HEK293 (cell line): ENCODE measurements around the gene CYP27B1.

Source experiments
- CTCF ChIA-PET: fragments of 350-600 bp; formaldehyde crosslinking; extraction: SDS; loops from one replicate; lab custom pipeline; 2021; ENCODE audit warnings: antibody characterized with exemption; lab: Yijun Ruan, JAX
- POLR2A ChIA-PET: fragments of 300-600 bp; formaldehyde crosslinking; extraction: SDS; loops from one replicate; lab custom pipeline; 2020; ENCODE audit warnings: antibody characterized with exemption, inconsistent platforms; lab: Yijun Ruan, JAX
- H3K27ac ChIP-seq: fragments of 200-500 bp; sonication (Bioruptor generic); 2 replicates; pipeline ENCODE4 v1.5.1; 2014; ENCODE audit warnings: low read depth, low read length, control low read depth, inconsistent platforms; ENCODE audit errors: extremely low read depth
- H3K36me3 ChIP-seq, 2 experiments: fragments of 200-500 bp in 1 of 2; sonication (Bioruptor generic) in 1 of 2; 1 replicate in 1 of 2; 2 replicates in 1 of 2; pipeline ENCODE4 v1.5.1; 2014 to 2017; ENCODE audit warnings: inconsistent platforms in 2 of 2, low read length in 2 of 2; ENCODE audit not compliant: control insufficient read depth in 2 of 2, insufficient read depth in 1 of 2
- H3K4me1 ChIP-seq: fragments of 200-500 bp; sonication (Bioruptor generic); 2 replicates; pipeline ENCODE4 v1.5.1; 2014; ENCODE audit warnings: mild to moderate bottlenecking, low read length, inconsistent platforms; ENCODE audit not compliant: control insufficient read depth, insufficient read depth
- H3K4me3 ChIP-seq: 2 replicates; pipeline ENCODE4 v1.5.1; 2011; ENCODE audit warnings: low read depth, mild to moderate bottlenecking, control low read depth, low read length, moderate library complexity
- H3K9me3 ChIP-seq: fragments of 200-500 bp; sonication (Bioruptor generic); 2 replicates; pipeline ENCODE4 v1.5.1; 2014; ENCODE audit warnings: low read depth, low read length, inconsistent platforms; ENCODE audit not compliant: control insufficient read depth, insufficient read depth
- OSR2 ChIP-seq: fragments of 450-650 bp; formaldehyde crosslinking; IDR thresholded peaks from 2 replicates; pipeline ENCODE4 v1.5.1; 2016; ENCODE audit warnings: missing biosample characterization, missing genetic modification characterization
- REPIN1 ChIP-seq: fragments of 450-650 bp; formaldehyde crosslinking; IDR thresholded peaks from 2 replicates; pipeline ENCODE4 v1.5.1; 2017; ENCODE audit warnings: missing biosample characterization, missing genetic modification characterization, low read depth
- SALL2 ChIP-seq: fragments of 450-650 bp; formaldehyde crosslinking; IDR thresholded peaks from 2 replicates; pipeline ENCODE4 v1.5.0; 2017; ENCODE audit warnings: missing biosample characterization, mild to moderate bottlenecking, missing genetic modification characterization, borderline replicate concordance
- ZBTB17 ChIP-seq: fragments of 450-650 bp; formaldehyde crosslinking; IDR thresholded peaks from 2 replicates; pipeline ENCODE4 v1.5.1; 2016; ENCODE audit warnings: missing biosample characterization, missing genetic modification characterization
- ZFP69B ChIP-seq: fragments of 450-650 bp; formaldehyde crosslinking; IDR thresholded peaks from 2 replicates; pipeline ENCODE4 v1.5.1; 2016; ENCODE audit warnings: missing biosample characterization, missing genetic modification characterization
- ZNF121 ChIP-seq: fragments of 450-650 bp; formaldehyde crosslinking; IDR thresholded peaks from 2 replicates; pipeline ENCODE4 v1.5.1; 2016; ENCODE audit warnings: missing biosample characterization, missing genetic modification characterization
- ZNF157 ChIP-seq: fragments of 450-650 bp; formaldehyde crosslinking; IDR thresholded peaks from 2 replicates; pipeline ENCODE4 v1.5.1; 2016; ENCODE audit warnings: missing biosample characterization, missing genetic modification characterization
- ZNF174 ChIP-seq: fragments of 450-650 bp; formaldehyde crosslinking; IDR thresholded peaks from 2 replicates; pipeline ENCODE4 v1.5.0; 2017; ENCODE audit warnings: missing biosample characterization, mild to moderate bottlenecking, missing genetic modification characterization
- ZNF248 ChIP-seq: fragments of 450-650 bp; formaldehyde crosslinking; IDR thresholded peaks from 2 replicates; pipeline ENCODE4 v1.5.1; 2017; ENCODE audit warnings: missing biosample characterization, missing genetic modification characterization
- ZNF324 ChIP-seq: fragments of 450-650 bp; formaldehyde crosslinking; IDR thresholded peaks from 2 replicates; pipeline ENCODE4 v1.5.1; 2016; ENCODE audit warnings: missing biosample characterization, missing genetic modification characterization
- ZNF37A ChIP-seq: fragments of 450-650 bp; IDR thresholded peaks from 2 replicates; pipeline ENCODE4 v1.5.1; 2018; ENCODE audit warnings: missing biosample characterization, missing genetic modification characterization
- ZNF433 ChIP-seq: fragments of 450-650 bp; formaldehyde crosslinking; IDR thresholded peaks from 2 replicates; pipeline ENCODE4 v1.5.1; 2016; ENCODE audit warnings: missing biosample characterization, missing genetic modification characterization, low read depth
- ZNF514 ChIP-seq: fragments of 450-650 bp; formaldehyde crosslinking; IDR thresholded peaks from 2 replicates; pipeline ENCODE4 v1.5.1; 2016; ENCODE audit warnings: missing biosample characterization, missing genetic modification characterization
- ZNF585B ChIP-seq: fragments of 450-650 bp; formaldehyde crosslinking; IDR thresholded peaks from 2 replicates; pipeline ENCODE4 v1.5.1; 2016; ENCODE audit warnings: missing biosample characterization, missing genetic modification characterization
- ZNF677 ChIP-seq: fragments of 450-650 bp; IDR thresholded peaks from 2 replicates; pipeline ENCODE4 v1.5.0; 2018; ENCODE audit warnings: missing biosample characterization, mild to moderate bottlenecking, missing genetic modification characterization, moderate library complexity
- ZNF701 ChIP-seq: fragments of 450-650 bp; formaldehyde crosslinking; IDR thresholded peaks from 2 replicates; pipeline ENCODE4 v1.5.1; 2016; ENCODE audit warnings: missing biosample characterization, missing genetic modification characterization
- ZNF792 ChIP-seq: fragments of 450-650 bp; formaldehyde crosslinking; IDR thresholded peaks from 2 replicates; pipeline ENCODE4 v1.5.1; 2016; ENCODE audit warnings: missing biosample characterization, missing genetic modification characterization
- TF ChIP-seq, protein P1 (sequence below): fragments of 450-650 bp; formaldehyde crosslinking; IDR thresholded peaks from 2 replicates; pipeline ENCODE4 v1.5.1; 2016; ENCODE audit warnings: missing biosample characterization, missing genetic modification characterization
- TF ChIP-seq, protein P2 (sequence below): fragments of 450-650 bp; formaldehyde crosslinking; IDR thresholded peaks from 2 replicates; pipeline ENCODE4 v1.5.1; 2016; ENCODE audit warnings: missing biosample characterization, missing genetic modification characterization
- TF ChIP-seq, protein P3 (sequence below): fragments of 450-650 bp; formaldehyde crosslinking; optimal IDR thresholded peaks from 2 replicates; pipeline ENCODE3; 2016; ENCODE audit warnings: missing biosample characterization, mild to moderate bottlenecking, missing genetic modification characterization
- TF ChIP-seq, protein P4 (sequence below): fragments of 450-650 bp; formaldehyde crosslinking; IDR thresholded peaks from 2 replicates; pipeline ENCODE4 v1.5.1; 2016; ENCODE audit warnings: missing biosample characterization, missing genetic modification characterization
- TF ChIP-seq, protein P5 (sequence below): fragments of 450-650 bp; formaldehyde crosslinking; IDR thresholded peaks from 2 replicates; pipeline ENCODE4 v1.5.1; 2016; ENCODE audit warnings: missing biosample characterization, missing genetic modification characterization

The CYP27B1 gene

DNA sequence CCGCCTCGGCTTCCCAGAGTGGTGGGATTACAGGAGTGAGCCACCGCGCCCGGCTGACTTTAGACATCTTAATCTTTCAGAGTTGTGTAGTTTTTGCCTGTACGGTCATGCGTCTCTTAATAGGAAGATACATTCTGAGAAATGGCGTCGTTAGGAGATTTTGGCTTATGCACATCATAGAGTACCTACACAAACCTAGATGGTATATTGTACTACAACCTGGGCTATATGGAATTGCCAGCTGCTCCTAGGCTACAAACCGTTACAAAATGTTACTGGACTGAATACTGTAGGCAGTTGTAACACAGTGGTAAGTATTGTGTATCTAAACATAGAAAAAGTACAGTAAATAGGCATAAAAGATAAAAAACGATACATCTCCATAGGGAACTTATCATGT lies 17.0 kb upstream of the CYP27B1 start:
- Histone ChIP-seq H3K4me1 (no peaks in the 10 kb centered on the region), H3K9me3 (no peaks in the 10 kb centered on the region), H3K27ac (no peak overlapping the region), H3K4me3 (no peak overlapping the region), H3K36me3 (peaks cover 47 to 57% of the 10 kb centered on the region in 2 experiments)
- POLR2A ChIA-PET, result interaction anchor here (0.8 to 1.7 kb wide), 2 partner anchors 12 to 19 kb away, joined by 4 to 14 read pairs (median 4); partner anchors contain the start of genes EEF1AKMT3 and METTL1
- TF ChIP-seq ZNF677 (tag by site-specific recombination) (no peak), ZFP69B (tag by site-specific recombination) (no peak), ZNF792 (no peak), ZNF324 (tag by site-specific recombination) (no peak), ZNF701 (tag by site-specific recombination) (no peak), ZNF121 (tag by site-specific recombination) (no peak), ZNF174 (no peak), ZNF37A (tag by site-specific recombination) (no peak), OSR2 (tag by site-specific recombination) (no peak), ZNF514 (no peak), ZNF248 (tag by site-specific recombination) (no peak), REPIN1 (no peak)
- TF ChIP-seq, protein P1, sequence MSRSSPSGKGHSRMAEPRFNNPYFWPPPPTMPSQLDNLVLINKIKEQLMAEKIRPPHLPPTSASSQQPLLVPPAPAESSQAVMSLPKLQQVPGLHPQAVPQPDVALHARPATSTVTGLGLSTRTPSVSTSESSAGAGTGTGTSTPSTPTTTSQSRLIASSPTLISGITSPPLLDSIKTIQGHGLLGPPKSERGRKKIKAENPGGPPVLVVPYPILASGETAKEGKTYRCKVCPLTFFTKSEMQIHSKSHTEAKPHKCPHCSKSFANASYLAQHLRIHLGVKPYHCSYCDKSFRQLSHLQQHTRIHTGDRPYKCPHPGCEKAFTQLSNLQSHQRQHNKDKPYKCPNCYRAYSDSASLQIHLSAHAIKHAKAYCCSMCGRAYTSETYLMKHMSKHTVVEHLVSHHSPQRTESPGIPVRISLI, result no peak
- TF ChIP-seq, protein P2, sequence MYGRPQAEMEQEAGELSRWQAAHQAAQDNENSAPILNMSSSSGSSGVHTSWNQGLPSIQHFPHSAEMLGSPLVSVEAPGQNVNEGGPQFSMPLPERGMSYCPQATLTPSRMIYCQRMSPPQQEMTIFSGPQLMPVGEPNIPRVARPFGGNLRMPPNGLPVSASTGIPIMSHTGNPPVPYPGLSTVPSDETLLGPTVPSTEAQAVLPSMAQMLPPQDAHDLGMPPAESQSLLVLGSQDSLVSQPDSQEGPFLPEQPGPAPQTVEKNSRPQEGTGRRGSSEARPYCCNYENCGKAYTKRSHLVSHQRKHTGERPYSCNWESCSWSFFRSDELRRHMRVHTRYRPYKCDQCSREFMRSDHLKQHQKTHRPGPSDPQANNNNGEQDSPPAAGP (tag by site-specific recombination), result no peak
- TF ChIP-seq, protein P3, sequence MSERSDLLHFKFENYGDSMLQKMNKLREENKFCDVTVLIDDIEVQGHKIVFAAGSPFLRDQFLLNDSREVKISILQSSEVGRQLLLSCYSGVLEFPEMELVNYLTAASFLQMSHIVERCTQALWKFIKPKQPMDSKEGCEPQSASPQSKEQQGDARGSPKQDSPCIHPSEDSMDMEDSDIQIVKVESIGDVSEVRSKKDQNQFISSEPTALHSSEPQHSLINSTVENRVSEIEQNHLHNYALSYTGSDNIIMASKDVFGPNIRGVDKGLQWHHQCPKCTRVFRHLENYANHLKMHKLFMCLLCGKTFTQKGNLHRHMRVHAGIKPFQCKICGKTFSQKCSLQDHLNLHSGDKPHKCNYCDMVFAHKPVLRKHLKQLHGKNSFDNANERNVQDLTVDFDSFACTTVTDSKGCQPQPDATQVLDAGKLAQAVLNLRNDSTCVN (tag by site-specific recombination), result no peak
- TF ChIP-seq, protein P4, sequence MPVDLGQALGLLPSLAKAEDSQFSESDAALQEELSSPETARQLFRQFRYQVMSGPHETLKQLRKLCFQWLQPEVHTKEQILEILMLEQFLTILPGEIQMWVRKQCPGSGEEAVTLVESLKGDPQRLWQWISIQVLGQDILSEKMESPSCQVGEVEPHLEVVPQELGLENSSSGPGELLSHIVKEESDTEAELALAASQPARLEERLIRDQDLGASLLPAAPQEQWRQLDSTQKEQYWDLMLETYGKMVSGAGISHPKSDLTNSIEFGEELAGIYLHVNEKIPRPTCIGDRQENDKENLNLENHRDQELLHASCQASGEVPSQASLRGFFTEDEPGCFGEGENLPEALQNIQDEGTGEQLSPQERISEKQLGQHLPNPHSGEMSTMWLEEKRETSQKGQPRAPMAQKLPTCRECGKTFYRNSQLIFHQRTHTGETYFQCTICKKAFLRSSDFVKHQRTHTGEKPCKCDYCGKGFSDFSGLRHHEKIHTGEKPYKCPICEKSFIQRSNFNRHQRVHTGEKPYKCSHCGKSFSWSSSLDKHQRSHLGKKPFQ, result no peak
- CTCF ChIA-PET, result interaction anchor here (0.6 to 1.6 kb wide), 10 partner anchors 10 to 110 kb away, joined by 3 to 12 read pairs (median 4); partner anchors contain the start of genes CYP27B1, EEF1AKMT3 and METTL1

DNA sequence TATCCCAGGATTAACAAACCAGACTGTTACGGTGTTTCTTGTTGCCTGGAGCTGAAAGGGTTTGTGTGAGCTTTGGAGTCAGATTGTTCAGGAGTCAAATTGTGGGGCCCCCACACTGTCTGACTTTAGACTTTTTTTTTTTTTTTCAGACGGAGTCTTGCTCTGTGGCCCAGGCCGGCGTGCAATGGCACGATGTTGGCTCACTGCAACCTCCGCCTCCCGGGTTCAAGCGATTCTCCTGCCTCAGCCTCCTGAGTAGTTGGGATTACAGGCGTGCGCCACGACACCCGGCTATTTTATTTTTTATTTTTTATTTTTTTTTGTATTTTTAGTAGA lies 16.6 kb upstream of the CYP27B1 start:
- TF ChIP-seq, protein P5, sequence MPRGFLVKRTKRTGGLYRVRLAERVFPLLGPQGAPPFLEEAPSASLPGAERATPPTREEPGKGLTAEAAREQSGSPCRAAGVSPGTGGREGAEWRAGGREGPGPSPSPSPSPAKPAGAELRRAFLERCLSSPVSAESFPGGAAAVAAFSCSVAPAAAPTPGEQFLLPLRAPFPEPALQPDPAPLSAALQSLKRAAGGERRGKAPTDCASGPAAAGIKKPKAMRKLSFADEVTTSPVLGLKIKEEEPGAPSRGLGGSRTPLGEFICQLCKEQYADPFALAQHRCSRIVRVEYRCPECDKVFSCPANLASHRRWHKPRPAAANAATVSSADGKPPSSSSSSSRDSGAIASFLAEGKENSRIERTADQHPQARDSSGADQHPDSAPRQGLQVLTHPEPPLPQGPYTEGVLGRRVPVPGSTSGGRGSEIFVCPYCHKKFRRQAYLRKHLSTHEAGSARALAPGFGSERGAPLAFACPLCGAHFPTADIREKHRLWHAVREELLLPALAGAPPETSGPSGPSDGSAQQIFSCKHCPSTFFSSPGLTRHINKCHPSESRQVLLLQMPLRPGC (tag by site-specific recombination), result no peak
- no peak for TF ChIP-seq REPIN1
- no peak for TF ChIP-seq ZNF433 (tag by site-specific recombination)
- TF ChIP-seq ZBTB17 (tag by site-specific recombination), result no peak
- TF ChIP-seq ZNF585B (tag by site-specific recombination), result no peak
- no peak for TF ChIP-seq ZNF157 (tag by site-specific recombination)
- TF ChIP-seq SALL2, result no peak
- Histone ChIP-seq H3K9me3 (no peaks in the 10 kb centered on the region), H3K27ac (no peak overlapping the region), H3K36me3 (peaks cover 44 to 53% of the 10 kb centered on the region in 2 experiments), H3K4me1 (no peaks in the 10 kb centered on the region), H3K4me3 (peak overlapping the region; percentile 58)
- ChIA-PET CTCF (interaction anchor here (0.6 to 2.8 kb wide), 18 partner anchors 9 to 111 kb away, joined by 3 to 19 read pairs (median 4); partner anchors contain the start of genes AVIL, CYP27B1, EEF1AKMT3 and METTL1), POLR2A (interaction anchor here (1.0 to 1.7 kb wide), 5 partner anchors 11 to 39 kb away, joined by 3 to 14 read pairs (median 5); partner anchors contain the start of genes CDK4, EEF1AKMT3, METTL1 and TSPAN31)
